KMS-11 (cell line): ENCODE measurements around the gene PDE4D.

Experiments used
- H2AFZ ChIP-seq: fragments of 200-600 bp; sonication (generic); 2 replicates; pipeline ENCODE4 v1.6.1; 2016; ENCODE audit warnings: antibody characterized with exemption, mixed run types, low read depth
- H3K27ac ChIP-seq: fragments of 200-600 bp; sonication (generic); 2 replicates; pipeline ENCODE4 v1.6.1; 2016; ENCODE audit warnings: mild to moderate bottlenecking, mixed run types
- H3K27me3 ChIP-seq: fragments of 200-600 bp; sonication (generic); 2 replicates; pipeline ENCODE4 v1.6.1; 2017; ENCODE audit warnings: mild to moderate bottlenecking, low read depth, mixed run types, moderate library complexity; ENCODE audit not compliant: insufficient read depth
- H3K36me3 ChIP-seq: fragments of 200-600 bp; sonication (generic); 2 replicates; pipeline ENCODE4 v1.6.1; 2017; ENCODE audit warnings: mild to moderate bottlenecking, mixed run types; ENCODE audit not compliant: insufficient read depth
- H3K4me1 ChIP-seq: fragments of 200-600 bp; sonication (generic); 2 replicates; pipeline ENCODE4 v1.6.1; 2016; ENCODE audit warnings: mild to moderate bottlenecking, low read depth, mixed run types; ENCODE audit not compliant: poor library complexity, severe bottlenecking
- H3K4me2 ChIP-seq: fragments of 200-600 bp; sonication (generic); 2 replicates; pipeline ENCODE4 v1.7.0; 2016; ENCODE audit warnings: mild to moderate bottlenecking, mixed run types
- H3K4me3 ChIP-seq: fragments of 200-600 bp; sonication (generic); IDR thresholded peaks from 2 replicates; pipeline ENCODE4 v1.6.1; 2017; ENCODE audit warnings: low read depth, low read length, mixed read lengths; ENCODE audit not compliant: insufficient read depth
- H3K79me2 ChIP-seq: fragments of 200-600 bp; sonication (generic); 2 replicates; pipeline ENCODE4 v1.6.1; 2016; ENCODE audit warnings: low read depth, mixed run types; ENCODE audit not compliant: insufficient read depth
- H3K9ac ChIP-seq: fragments of 200-600 bp; sonication (generic); 2 replicates; pipeline ENCODE4 v1.6.1; 2016; ENCODE audit warnings: mild to moderate bottlenecking, mixed run types
- H4K20me1 ChIP-seq: fragments of 200-600 bp; sonication (generic); 2 replicates; pipeline ENCODE4 v1.6.1; 2016; ENCODE audit warnings: mild to moderate bottlenecking, mixed run types; ENCODE audit not compliant: insufficient read depth
- TF ChIP-seq, protein P1 (sequence below): fragments of 200-600 bp; sonication (generic); conservative IDR thresholded peaks from 2 replicates; pipeline ENCODE4 v1.6.1; 2017; ENCODE audit warnings: low read depth, mild to moderate bottlenecking, antibody characterized with exemption, low read length, moderate library complexity, mixed read lengths

The PDE4D gene

DNA sequence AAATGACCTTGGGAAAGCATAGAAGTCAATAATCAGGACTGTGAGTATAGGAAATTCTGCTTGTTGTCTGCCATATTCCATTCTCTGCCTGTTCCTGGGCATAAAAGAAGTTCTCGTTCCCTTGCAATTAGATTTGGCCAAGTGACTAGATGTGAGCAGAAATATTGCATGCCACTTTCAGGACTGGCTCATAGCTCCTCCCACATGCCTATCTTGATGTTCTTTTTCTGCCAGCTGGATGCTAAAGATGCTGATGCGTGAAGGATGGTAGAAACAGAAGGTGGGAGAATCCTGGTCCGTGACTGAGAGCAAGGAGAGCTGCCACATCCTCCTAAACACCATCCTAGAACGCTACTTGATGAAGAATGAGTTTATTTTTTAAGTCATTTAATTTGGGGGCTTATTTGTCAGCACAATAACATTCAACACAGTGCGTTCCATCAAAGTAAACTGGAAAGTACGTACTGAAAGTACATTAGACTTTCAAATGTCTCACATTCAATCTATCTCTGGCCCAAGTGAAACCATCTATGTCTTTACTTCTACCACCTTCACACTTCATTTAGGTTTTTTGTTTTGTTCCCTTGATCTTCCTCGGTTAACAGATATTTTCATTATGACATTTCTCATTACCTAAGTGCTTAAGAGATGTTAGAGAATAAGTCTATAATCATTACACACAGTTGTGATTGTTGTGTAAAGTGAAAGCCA lies 662.1 kb downstream of the PDE4D start:
- no peak overlapping the region for H3K9ac ChIP-seq
- no peaks in the 10 kb centered on the region for H3K4me1 ChIP-seq
- H3K4me2 ChIP-seq: no peak overlapping the region
- H3K27me3 ChIP-seq: no peaks in the 10 kb centered on the region
- TF ChIP-seq, protein P1, sequence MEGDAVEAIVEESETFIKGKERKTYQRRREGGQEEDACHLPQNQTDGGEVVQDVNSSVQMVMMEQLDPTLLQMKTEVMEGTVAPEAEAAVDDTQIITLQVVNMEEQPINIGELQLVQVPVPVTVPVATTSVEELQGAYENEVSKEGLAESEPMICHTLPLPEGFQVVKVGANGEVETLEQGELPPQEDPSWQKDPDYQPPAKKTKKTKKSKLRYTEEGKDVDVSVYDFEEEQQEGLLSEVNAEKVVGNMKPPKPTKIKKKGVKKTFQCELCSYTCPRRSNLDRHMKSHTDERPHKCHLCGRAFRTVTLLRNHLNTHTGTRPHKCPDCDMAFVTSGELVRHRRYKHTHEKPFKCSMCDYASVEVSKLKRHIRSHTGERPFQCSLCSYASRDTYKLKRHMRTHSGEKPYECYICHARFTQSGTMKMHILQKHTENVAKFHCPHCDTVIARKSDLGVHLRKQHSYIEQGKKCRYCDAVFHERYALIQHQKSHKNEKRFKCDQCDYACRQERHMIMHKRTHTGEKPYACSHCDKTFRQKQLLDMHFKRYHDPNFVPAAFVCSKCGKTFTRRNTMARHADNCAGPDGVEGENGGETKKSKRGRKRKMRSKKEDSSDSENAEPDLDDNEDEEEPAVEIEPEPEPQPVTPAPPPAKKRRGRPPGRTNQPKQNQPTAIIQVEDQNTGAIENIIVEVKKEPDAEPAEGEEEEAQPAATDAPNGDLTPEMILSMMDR: no peak
- H3K79me2 ChIP-seq: no peaks in the 10 kb centered on the region
- no peaks in the 10 kb centered on the region for H4K20me1 ChIP-seq
- no peaks in the 10 kb centered on the region for H3K36me3 ChIP-seq
- H2AFZ ChIP-seq: no peak overlapping the region
- H3K27ac ChIP-seq: no peak overlapping the region
- no peak overlapping the region for H3K4me3 ChIP-seq

DNA sequence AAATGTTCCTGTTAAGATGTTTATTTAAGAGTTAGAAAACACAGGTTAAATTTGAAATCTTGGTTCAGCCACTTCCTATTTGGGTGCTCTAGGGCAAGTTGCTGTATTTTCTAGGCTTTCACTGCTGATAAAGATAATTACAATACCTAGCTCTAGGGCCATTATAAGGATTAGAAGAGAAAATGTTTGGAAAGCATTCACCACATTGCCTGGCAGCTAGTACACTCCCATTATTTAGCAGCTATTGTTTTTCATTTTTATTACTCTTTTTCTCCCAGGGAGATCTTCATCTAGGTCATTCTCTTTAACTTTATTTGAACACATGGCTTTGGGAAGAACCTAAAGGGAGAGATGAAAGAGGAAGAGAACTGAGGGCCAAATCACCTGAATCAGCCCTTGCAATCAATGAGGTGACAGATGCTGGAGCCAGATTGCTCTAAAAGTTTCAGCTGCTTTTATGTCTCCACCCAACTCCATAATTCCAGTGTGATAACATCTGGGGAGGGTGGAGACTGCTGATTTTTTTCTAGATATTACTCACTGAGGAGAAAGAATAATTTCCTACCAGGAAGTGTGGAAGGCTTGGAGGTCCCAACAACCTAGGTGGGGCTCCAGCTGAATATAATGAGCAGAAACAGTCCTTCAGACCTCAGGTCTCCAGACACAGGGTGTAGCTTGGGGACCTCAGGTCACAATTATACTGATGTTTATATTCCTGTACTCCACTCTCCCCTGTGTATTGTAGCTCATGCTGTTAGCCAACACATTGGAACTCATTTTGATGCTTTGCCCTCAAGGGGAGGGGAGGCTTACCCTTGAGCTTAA lies 670.6 kb downstream of the PDE4D start:
- no peak overlapping the region for H3K4me2 ChIP-seq
- no peak overlapping the region for H2AFZ ChIP-seq
- no peaks in the 10 kb centered on the region for H4K20me1 ChIP-seq
- H3K9ac ChIP-seq: no peak overlapping the region
- no peaks in the 10 kb centered on the region for H3K27me3 ChIP-seq
- TF ChIP-seq, protein P1: no peak
- H3K36me3 ChIP-seq: no peaks in the 10 kb centered on the region
- no peak overlapping the region for H3K4me3 ChIP-seq
- no peaks in the 10 kb centered on the region for H3K4me1 ChIP-seq
- H3K79me2 ChIP-seq: no peaks in the 10 kb centered on the region
- H3K27ac ChIP-seq: no peak overlapping the region

DNA sequence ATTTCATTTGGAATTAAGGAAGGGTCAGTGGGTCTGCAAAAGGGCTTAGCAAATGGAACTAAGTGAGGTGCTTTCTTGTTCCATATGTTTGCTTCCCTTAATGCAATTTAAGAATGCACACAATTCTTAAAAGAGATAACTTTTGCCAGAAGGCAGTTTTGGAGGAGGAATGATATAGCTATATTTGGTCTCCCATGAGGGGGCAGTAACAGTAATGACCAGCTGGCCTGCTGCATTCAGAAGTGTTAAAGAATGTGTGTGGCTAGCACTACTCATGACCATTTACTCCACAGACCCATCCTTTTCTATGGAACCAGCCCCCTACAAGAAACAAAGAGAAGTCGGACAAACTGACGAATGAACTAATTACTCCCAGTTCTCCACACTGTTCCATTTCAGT lies 671.8 kb downstream of the PDE4D start:
- H2AFZ ChIP-seq: no peak overlapping the region
- no peaks in the 10 kb centered on the region for H3K27me3 ChIP-seq
- H3K79me2 ChIP-seq: no peaks in the 10 kb centered on the region
- TF ChIP-seq, protein P1: no peak
- no peaks in the 10 kb centered on the region for H4K20me1 ChIP-seq
- H3K4me2 ChIP-seq: no peak overlapping the region
- no peaks in the 10 kb centered on the region for H3K36me3 ChIP-seq
- no peak overlapping the region for H3K27ac ChIP-seq
- H3K4me3 ChIP-seq: no peak overlapping the region
- no peaks in the 10 kb centered on the region for H3K4me1 ChIP-seq
- H3K9ac ChIP-seq: no peak overlapping the region

DNA sequence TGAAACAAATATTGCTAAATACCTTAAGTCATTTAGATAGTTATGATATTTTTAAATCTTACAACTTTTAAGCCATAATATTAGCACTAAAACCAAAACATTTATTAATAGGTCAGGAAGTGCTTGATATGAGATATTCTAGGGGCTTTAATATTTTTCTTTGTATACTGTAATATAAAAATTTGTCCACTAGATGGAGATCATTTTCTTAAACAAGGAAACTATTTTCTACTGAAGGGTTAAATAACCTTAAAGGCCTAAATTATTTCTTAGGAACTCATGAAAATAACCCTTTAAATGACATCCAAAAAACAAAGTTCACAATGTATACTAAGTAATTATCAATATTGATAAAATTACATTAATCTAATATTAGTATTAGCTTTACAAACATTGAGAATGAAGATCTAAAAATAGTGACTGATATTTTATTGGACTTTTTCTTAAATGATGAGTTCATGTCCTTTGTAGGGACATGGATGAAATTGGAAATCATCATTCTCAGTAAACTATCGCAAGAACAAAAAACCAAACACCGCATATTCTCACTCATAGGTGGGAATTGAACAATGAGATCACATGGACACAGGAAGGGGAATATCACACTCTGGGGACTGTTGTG lies 675.0 kb downstream of the PDE4D start:
- H3K9ac ChIP-seq: no peak overlapping the region
- no peaks in the 10 kb centered on the region for H3K36me3 ChIP-seq
- H2AFZ ChIP-seq: no peak overlapping the region
- no peak overlapping the region for H3K4me3 ChIP-seq
- H3K4me2 ChIP-seq: no peak overlapping the region
- no peaks in the 10 kb centered on the region for H4K20me1 ChIP-seq
- H3K4me1 ChIP-seq: no peaks in the 10 kb centered on the region
- H3K79me2 ChIP-seq: no peaks in the 10 kb centered on the region
- TF ChIP-seq, protein P1: peak; percentile 70
- H3K27ac ChIP-seq: no peak overlapping the region
- H3K27me3 ChIP-seq: no peaks in the 10 kb centered on the region
